ENCODE measurements around the gene MRPL44. TPM values are rescaled to one million over a fixed set of nuclear protein-coding genes. Genes with fewer than 3 reads are reported as not detected.

MRPL44 gene
- total and polyA plus RNA-seq, 2 of the 8 experiments (the other 6 are each of a cell fraction or from before 2014, with no cell fraction given), result 32.0 to 53.2 TPM

GRCh38 chr2:223947711-223948205 lies 9.5 kb upstream of the MRPL44 start:
- no peak overlapping the region for H3K23ac ChIP-seq (ENCODE audit: insufficient read length)
- no peak overlapping the region for H3K14ac ChIP-seq (ENCODE audit: insufficient read length)
- ChIA-PET CTCF (ENCODE audit: partially characterized antibody) (interaction anchor here (1.1 kb wide), 1 partner anchor 61 kb away, joined by 3 read pairs; no protein-coding TSS in a partner anchor), POLR2A (ENCODE audit: partially characterized antibody) (interaction anchor here (2.1 kb wide), 1 partner anchor 9 kb away, joined by 9 read pairs; the partner anchor contains the start of gene MRPL44)
- peak overlapping the region; percentile 25; the same call in 1 of the 2 replicates for H2BK20ac ChIP-seq (ENCODE audit: low read length)
- H3K9ac ChIP-seq (replicated peaks in 1 of 4; ENCODE audit: extremely low read depth in 1 of 4, low read depth in 3 of 4, low read length in 3 of 4), result no peak overlapping the region
- H3K4me3 ChIP-seq (ENCODE audit: extremely low read depth in 1 of 4, insufficient read depth in 2 of 4, low read depth in 3 of 4, low read length in 4 of 4), result no peak overlapping the region
- H3K79me2 ChIP-seq (ENCODE audit: control insufficient read depth in 1 of 2, insufficient read depth in 2 of 2, low read length in 2 of 2), result peaks cover 10 to 18% of the 10 kb centered on the region in 2 experiments
- peak overlapping the region; percentile 37; the same call in 1 of the 2 replicates for H2AFZ ChIP-seq (ENCODE audit: low read length)
- 0 out of 2 replicates have a peak overlapping the region, but pooled peaks have one; percentile 32 for H3K27ac ChIP-seq (ENCODE audit: low read depth, low read length)
- 66% methylated on average over 5 of the region's 5 CpGs; no CpG with 5 or more reads in 1 of the 2 experiments for WGBS, 2 experiments (ENCODE audit: extremely low coverage in 1 of 2, insufficient coverage in 1 of 2, insufficient read length in 1 of 2, insufficient replicate concordance in 2 of 2, low coverage in 1 of 2, low lambda C conversion rate in 2 of 2, missing lambda C conversion rate in 1 of 2)
- no peak for FAIRE-seq
- H4K5ac ChIP-seq (ENCODE audit: insufficient read length, low read depth, low read length), result peak overlapping the region; percentile 7
- DNase-seq (ENCODE audit: low read depth in 1 of 2, low spot score in 2 of 2), result no peak
- H2BK5ac ChIP-seq (ENCODE audit: low read depth, low read length), result peak overlapping the region; percentile 41; the same call in 1 of the 2 replicates
- peaks cover 4% of the 10 kb centered on the region; the same call in 1 of the 2 replicates for H3K79me1 ChIP-seq (ENCODE audit: low read depth, low read length)
- H2BK120ac ChIP-seq (replicated peaks; ENCODE audit: low read depth, low read length), result peak overlapping the region; percentile 36
- H3K9me3 ChIP-seq (ENCODE audit: insufficient read depth in 2 of 2, low read depth in 1 of 2, low read length in 1 of 2), result no peaks in the 10 kb centered on the region
- peaks cover 4% of the 10 kb centered on the region for H3K23me2 ChIP-seq (ENCODE audit: low read depth, low read length)
- H4K20me1 ChIP-seq (replicated peaks in 1 of 2; ENCODE audit: control insufficient read depth in 1 of 2, insufficient read depth in 2 of 2, low read length in 2 of 2), result peaks cover 0 to 4% of the 10 kb centered on the region in 2 experiments
- 0 out of 2 replicates have a peak overlapping the region, but pooled peaks have one; percentile 22 for H4K8ac ChIP-seq (ENCODE audit: extremely low read depth, insufficient read depth, low read length)
- peak overlapping the region; percentile 31 for H4K91ac ChIP-seq (replicated peaks; ENCODE audit: insufficient read length, low read length)
- no peak overlapping the region for H3K4ac ChIP-seq (replicated peaks; ENCODE audit: insufficient read length, low read depth, low read length)
- H2BK12ac ChIP-seq (ENCODE audit: low read depth, low read length), result peak overlapping the region; percentile 29; the same call in 1 of the 2 replicates
- H3K56ac ChIP-seq (replicated peaks; ENCODE audit: insufficient read length, low read depth, low read length), result no peak overlapping the region
- H3K18ac ChIP-seq (ENCODE audit: extremely low read depth, low read length), result peak overlapping the region; percentile 63
- TF ChIP-seq ATF2 (IDR thresholded peaks at IDR 0.05; ENCODE audit: low read length) (no peak), MAX (IDR thresholded peaks at IDR 0.05) (peak; percentile 91), E2F6 (IDR thresholded peaks at IDR 0.05) (peak; percentile 82)
- peak overlapping the region; percentile 12 to 27; a peak in 2 of 4 replicates for H3K4me2 ChIP-seq (ENCODE audit: insufficient read depth in 1 of 2, low read depth in 2 of 2, low read length in 2 of 2)
- H3K4me1 ChIP-seq (replicated peaks in 1 of 4; ENCODE audit: control insufficient read depth in 3 of 4, insufficient read depth in 4 of 4, low read length in 3 of 4), result peaks cover 0 to 22% (median 16%) of the 10 kb centered on the region in 4 experiments; a peak in 5 of 7 replicates
- H2AK5ac ChIP-seq (ENCODE audit: low read depth, low read length), result no peak overlapping the region
- H3K27me3 ChIP-seq (replicated peaks in 1 of 4; ENCODE audit: control insufficient read depth in 3 of 4, extremely low read depth in 1 of 4, insufficient read depth in 3 of 4, low read length in 3 of 4), result no peaks in the 10 kb centered on the region
- H2BK15ac ChIP-seq (ENCODE audit: low read length), result no peak overlapping the region
- H3K36me3 ChIP-seq (ENCODE audit: control insufficient read depth in 2 of 4, insufficient read depth in 4 of 4, low read length in 3 of 4), result no peaks in the 10 kb centered on the region

Data from H1 (cell line).